Heart left ventricle (tissue), 13 donors: ENCODE data around the gene PALM.

Source experiments
- CTCF ChIP-seq, 12 donors: fragments of 200-600 bp; sonication (generic) in 4 of 12; IDR thresholded peaks; one replicate each; pipeline versions ENCODE4 v1.5.0 to v1.8.0; 2018 to 2022; ENCODE audit warnings: antibody characterized with exemption in 12 of 12, mild to moderate bottlenecking in 5 of 12
- POLR2A ChIP-seq, 2 donors: fragments of 450-650 bp; IDR thresholded peaks; one replicate each; pipeline ENCODE4 v1.6.1; 2017; ENCODE audit warnings: antibody characterized with exemption in 2 of 2, mild to moderate bottlenecking in 2 of 2, moderate library complexity in 2 of 2
- donor health status: ischemic (EF 13 %, LVEDD 7.1; RV severe dilation, severe dysfunction).
- donor health status: DM: no; HTN: yes; CAD: no.
- donor health status: DM: no; HTN: no; CAD: no.
- donor health status: ischemic (EF 25% LVEDD 6.9; RV normal size, moderate dysfunction).
- donor health status: ischemic (EF 25% LVEDD 5.7; RV mildly dilated, moderate dysfunction).
- donor health status: ischemic (EF 35%, LVEDD 5.7; RV mildly dilated, moderate dysfunction).
- donor health status: nonischemic (EF 11% LVEDD 7.7; RV severe dilation, severe dysfunction).
- donor health status: DM: yes; HTN: yes; CAD: no.
- donor health status: PGD.
- donor health status: ischemic (EF 29% LVEDD 5.4; RV normal size, mild dysfunction).
- donor health status: nonischemic (EF 23%, LVEDD 6.1; RV moderate dilation, normal function).

GRCh38 chr19:748274-748598 lies 39.5 kb downstream of the PALM start:
- TF ChIP-seq POLR2A (IDR thresholded peaks at IDR 0.05) (no peak), CTCF (IDR thresholded peaks at IDR 0.05) (no peak)
